GM19455 (cell line): ENCODE measurements around the gene DENND2A.
"Not testable (repeated sequence)": the region's sequence is repeated elsewhere in the genome, so short reads cannot be mapped to it uniquely, and the experiment has no call there.

Experiments
- ATAC-seq: cut with Tn5 transposase; IDR thresholded peaks from one replicate; pipeline ENCODE4 v1.9.1; 2021; ENCODE audit not compliant: unreplicated experiment

Gene DENND2A

DNA sequence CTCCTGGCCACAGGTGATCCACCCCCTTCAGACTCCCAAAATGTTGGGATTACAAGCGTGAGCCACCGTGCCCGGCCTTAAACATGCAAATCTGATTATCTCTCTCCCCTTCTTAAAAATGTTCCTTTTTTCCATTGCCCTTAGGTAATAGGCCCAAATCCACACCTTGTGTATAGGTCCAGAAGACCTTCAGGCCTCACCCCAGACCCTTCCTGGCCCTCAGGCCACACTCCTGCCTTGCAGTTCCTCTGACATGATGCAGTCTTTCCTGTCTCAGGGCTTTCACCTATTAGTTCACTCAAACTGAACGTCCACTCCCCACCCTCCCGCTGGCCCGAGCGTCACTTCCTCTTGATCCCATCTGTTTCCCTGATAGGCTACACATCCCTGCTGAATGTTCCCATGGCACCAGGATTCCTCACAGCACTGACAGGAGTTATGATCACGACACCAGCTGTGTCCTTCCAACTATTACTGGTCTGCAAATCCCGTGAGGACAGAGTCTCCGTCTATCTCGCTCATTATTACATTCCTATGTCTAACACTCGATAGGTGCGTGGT, 46.4 kb downstream of the DENND2A start:
- ATAC-seq, result no peak

DNA sequence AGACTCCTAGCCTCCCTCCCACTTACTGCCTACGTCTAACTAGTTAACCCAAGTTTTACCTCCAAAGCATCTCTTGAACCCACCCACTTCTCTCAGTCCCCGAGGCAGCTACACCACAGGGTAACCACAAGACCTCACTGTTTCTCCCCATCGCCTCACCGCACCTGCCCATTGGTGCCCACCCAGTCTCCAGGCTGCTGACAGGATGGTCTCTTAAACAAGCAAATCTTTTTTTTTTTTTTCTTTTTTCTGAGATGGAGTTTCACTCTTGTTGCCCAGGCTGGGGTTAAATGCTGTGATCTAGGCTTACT, 47.0 kb downstream of the DENND2A start:
- no peak for ATAC-seq

DNA sequence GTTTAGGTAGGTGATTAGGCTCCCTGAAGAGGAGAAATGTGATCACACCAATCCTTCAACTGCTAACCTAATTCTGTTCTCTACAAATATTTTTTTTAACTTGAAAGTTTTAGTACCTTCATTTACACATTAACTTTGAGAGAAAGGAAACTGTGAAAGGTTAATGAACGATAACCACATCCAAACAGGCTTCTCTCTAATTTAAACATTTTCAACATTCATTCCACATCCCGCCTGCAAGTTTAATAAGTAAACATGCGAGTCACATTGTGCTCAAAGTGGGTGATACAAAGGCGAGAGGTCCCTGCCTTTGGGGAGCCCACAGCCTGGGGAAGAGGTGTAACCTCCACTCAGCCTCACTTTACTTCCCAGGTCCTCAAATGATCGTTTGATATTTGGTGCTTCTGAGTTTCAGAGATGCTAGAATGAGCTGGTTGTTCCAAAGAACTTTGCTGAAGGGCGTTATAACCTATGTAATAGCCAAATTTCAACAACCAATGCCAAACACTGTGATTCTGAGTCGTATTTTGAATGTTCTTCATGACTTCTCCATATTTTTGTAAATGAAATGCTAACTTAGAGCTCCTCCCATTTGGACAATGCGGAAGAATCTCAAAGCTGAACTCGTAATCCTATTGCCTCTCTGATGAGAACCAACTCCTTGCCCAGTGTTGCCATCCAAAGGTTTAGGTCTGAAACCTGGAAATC, 47.5 kb downstream of the DENND2A start:
- ATAC-seq, result no peak

DNA sequence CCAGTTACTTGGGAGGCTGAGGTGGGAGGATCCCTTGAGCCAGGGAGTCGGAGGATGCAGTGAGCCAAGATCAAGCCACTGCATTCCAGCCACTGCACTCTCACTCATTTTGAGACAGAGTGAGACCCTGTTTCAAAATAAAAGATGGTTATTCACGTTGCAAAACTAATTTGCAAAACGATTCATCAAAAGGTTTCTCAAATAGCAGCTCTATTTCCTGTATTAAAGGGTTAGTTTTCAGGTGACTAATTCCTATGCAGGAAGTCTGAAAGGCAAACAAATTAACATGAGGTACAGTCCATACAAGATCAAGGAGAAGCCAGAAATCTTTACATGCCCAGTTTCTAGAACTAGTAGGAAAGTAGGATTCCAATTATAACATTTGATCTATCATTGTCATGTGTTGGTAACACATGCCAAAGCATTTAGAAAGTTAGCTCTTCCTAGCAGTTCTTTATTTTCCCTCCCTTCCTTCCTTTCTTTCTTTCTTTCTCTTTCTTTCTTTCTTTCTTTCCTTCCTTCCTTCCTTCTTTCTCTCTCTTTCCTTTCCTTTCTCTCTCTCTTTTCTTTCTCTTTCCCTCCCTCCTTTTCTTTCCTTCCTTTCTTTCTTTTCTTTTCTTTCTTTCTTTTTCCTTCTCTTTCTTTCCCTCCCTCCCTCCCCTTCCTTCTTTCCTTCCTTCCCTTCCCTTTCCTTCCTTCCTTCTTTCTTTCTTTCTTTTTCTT, 49.3 kb downstream of the DENND2A start:
- no peak for ATAC-seq

DNA sequence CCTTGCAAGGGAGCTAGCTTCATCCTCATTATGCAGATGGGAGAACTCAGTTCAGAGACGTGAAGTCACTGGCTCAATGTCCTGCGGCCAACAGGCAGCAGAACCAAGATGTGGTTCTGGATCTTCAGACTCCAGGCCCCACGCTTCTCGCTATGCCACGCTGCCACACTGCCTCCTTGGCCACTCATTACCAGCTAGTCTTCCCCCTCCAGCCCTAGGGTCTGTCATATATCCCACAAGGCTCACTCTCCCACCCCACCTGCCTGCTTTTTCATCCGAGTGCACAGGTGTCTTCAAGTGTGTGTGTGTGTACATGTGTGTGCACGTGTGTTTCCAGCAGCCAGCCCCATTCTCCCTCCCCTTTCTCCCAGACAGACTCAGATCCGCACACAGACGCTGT, 53.4 kb downstream of the DENND2A start:
- ATAC-seq, result no peak

DNA sequence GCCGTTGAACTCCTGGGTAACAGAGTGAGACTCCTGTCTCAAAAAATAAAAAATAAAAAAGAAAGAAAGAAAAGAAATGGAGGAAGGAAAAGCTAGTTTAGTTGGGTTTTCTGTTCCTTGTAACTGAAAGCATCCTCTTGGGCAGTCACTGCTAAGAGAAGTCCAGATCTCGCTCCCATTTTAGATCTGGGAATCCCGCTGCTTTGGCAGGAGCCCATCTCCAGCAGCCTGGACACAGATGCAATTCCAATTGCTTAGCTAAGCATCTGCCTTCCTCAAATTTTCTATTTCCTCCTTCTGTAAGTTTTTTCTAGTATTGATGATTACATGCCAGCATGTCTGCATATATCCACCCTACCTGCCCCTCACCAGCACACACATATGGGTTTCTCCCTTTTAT, 54.1 kb downstream of the DENND2A start:
- no peak for ATAC-seq

DNA sequence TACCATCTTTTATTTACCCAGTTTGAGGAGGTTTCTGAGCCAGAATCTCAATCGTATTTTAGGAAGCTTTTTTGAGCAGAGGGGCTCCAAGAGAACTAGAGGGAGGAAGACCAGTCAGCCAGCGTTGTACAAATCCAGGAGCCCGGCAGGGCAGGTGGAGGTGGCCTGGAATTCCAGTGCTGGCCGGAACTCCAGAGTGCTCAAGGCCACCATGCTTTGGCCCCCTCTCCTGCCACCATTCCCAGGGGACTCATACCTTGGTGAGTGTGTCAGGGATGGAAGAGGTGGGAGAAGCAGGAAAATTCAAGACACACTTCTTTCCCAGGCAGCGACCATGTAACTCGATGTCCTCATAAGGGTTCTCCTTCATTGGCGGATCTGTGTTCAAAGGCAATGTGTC, 55.3 kb downstream of the DENND2A start:
- ATAC-seq, result no peak

DNA sequence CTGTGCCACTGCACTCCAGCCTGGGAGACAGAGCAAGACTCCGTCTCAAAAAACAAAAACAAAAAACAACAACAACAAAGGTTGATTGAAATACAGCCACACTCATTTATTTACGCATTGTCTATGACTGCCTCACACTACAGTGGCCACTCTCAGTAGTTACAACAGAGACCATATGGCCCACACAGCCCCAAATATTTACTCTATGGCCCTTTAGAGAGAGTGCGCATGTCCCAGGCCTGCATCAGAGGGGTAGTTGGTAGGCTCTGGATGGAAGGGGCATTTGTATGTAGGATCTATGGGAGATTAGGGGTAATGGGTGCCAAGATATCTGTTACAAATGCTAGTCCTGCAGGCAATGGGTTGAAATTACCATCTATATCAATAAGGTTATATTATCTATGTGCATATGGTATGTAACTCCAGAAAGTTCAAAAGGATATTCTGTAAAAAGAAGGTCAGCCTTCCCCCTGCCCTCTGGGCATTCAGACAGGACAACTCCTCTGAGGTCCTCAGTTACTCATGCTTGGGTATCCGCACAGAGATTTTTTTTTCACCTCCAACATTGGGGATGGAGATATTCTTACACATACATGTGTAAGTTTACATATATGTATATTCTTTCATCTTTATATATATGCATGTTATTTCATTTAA, 56.3 kb downstream of the DENND2A start:
- ATAC-seq, result no peak

DNA sequence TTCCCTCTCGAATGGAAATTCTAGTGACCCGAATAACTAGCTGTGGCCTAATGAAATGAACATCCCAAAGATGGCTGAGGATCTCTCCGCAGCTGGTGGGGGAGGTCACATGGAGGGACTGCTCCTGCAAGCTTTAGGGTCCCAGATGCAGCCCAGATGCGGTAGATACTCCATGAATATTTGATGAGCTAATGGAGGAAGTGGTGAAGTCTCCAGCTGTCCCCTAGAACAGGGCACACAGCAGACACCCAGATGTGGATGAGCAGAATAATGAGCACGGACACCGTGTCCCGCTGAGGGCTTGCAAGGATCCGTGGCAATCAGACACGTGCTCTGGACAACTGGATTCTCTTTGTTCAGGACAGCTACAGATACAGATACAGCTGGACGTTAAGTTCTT, 59.2 kb downstream of the DENND2A start:
- ATAC-seq, result no peak

DNA sequence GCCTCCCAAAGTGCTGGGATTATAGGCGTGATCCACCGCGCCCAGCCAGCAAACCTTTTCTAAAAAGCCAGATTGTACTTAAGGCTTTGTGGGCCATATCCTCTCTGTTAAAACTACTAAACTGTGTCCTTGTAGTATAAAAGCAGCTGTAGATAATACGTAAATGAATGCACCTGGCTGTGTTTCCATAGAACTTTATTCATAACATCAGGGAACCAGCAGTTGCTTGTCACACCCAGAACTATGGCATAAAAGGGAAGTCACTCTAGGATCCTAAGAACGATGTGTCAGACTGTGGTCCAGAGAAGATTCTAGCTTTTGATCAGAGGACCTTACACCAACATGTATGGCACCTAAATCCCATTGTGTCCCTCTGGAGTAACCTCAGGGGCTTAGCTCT, 63.0 kb downstream of the DENND2A start:
- ATAC-seq, result no peak

DNA sequence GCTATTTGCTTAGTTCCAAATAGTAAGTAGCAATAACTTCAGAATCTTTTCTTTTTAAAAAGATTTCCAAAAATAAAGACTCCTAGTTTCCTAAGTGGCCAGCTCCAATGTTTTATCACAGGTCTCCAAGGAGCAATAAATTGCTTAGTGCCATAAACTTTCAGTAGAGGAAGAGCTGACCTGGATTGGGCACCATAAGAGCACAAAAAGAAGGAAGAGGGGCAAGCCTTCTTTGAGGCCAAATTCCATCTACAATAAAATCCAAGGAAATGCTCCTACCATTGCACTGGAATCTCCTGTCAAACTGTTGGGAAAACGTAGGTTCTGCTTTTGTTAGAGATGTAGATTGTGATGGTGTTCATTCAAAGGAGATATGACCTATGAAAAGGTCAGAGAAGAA, 64.0 kb downstream of the DENND2A start:
- ATAC-seq, result no peak

DNA sequence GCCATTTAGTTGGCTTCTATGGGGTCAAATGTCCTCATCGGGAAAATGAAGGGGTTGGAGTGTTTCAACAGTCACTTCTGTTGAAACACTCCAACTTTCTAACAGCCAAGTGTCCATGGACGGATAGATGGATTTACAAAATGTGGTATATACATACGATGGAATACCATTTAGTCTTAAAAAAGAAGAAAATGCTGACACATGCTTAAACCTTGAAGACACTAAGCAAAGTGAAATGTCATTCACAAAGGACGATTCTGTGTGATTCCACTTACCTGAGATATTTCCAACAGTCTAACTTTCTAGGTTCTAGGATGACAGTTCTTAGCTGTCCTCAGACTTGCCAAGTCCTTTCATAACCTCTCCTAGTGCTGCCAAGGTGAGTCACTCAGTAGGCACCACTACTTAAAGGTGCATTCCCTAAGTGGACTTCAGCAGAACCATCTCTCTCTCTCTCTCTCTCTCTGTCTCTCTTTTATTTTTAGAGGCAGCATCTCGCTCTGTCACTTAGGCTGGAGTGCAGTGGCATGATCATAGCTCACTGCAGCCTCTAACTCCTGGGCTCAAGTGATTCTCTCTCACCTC, 69.0 kb downstream of the DENND2A start:
- no peak for ATAC-seq

DNA sequence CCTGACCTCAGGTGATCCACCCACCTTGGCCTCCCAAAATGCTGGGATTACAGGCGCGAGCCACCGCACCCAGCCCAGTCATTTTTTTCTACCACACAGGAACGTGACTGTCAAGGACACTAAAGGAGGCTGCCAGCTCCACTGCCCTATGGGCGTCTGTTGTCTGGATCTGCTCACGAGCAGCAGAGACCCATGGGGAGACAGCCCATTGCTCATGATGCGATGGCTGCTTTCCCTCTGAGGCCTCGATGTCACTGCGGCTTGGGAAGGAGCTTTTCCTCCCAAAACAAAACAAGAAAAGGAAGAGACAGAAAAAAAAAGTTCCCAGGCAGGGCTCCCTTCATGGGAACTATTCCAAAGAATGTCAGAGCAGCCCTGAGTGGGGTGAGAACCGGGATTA, 70.5 kb downstream of the DENND2A start:
- ATAC-seq, result no peak

DNA sequence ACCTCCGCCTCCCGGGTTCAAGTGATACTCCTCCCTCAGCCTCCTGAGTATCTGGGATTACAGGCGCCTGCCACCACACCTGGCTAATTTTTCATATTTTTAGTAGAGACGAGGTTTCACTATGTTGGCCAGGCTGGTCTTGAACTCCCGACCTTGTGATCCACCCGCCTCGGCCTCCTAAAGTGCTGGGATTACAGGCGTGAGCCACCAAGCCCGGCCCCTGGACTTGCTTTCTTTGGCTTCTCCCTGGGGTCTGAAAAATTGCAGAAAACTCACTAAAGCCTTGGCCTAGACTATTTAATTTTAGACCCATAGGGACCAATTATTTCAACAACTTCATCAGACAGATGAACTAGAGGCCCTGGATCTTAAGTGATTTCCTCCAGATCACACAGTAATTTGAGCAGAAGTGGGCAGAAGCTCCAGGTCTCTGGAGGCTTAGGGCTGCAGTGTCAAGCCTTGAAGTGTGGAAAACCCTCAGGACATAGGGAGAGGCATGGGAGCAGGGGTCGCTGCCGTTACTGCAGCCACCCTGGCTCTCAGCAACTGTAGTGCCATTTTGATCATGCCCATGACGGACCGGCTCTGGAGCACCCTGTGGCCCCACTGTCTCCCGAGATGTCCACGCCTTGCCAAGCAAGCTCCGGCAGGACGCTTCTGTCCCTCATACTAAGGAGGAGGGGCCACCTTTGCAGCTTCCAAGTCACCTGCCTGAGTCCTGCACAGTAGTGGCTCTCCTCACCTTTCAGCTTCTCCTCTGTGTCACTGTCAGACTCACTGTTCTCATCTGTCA, 72.4 kb downstream of the DENND2A start:
- no peak for ATAC-seq

DNA sequence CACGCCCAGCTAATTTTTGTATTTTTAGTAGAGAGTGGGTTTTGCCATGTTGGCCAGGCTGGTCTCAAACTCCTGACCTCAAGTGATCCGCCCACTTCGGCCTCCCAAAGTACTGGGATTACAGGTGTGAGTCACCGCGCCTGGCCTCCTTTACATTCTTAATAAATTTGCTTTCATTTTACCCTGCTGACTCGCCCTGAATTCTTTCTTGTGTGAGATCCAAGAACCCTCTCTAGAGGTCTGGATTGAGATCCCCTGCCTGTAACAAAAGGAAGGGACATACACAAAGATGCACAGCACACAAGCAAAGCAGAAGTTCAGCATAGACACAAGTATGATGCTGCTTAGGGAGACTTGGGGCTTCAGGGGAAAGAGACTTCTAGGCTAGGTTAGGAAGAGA, 74.4 kb downstream of the DENND2A start:
- ATAC-seq, result not testable (repeated sequence)

DNA sequence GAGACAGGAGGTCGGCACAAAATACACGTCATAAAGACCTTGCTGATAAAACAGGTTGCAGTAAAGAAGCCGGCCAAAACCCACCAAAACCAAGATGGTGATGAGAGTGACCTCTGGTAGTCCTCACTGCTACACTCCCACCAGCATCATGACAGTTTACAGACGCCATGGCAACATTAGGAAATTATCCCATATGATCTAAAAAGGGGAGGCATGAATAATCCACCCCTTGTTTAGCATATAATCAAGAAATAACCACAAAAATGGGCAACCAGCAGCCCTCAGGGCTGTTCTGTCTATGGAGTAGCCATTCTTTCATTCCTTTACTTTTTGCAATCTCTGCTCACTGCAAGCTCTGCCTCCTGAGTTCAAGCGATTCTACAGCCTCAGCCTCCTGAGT, 74.9 kb downstream of the DENND2A start:
- not testable (repeated sequence) for ATAC-seq

DNA sequence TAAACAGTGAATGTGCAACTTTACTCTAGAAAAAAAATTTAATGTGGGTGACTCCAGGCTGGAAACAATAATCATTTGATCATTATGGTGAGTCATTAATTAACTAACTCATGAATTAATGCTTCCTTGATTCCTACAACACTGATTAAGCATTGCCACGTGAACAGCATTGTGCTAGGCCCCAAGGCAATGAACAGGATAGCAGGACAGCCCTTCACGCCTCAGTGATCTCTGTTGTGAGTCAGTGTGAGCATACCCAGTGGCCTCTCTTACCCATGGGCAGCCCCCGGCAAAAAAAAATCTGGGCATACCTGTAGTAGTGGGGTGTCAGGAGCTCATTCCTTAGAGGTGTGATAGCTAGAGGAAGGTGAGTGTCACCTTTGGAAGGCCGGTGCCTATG, 76.0 kb downstream of the DENND2A start:
- no peak for ATAC-seq

DNA sequence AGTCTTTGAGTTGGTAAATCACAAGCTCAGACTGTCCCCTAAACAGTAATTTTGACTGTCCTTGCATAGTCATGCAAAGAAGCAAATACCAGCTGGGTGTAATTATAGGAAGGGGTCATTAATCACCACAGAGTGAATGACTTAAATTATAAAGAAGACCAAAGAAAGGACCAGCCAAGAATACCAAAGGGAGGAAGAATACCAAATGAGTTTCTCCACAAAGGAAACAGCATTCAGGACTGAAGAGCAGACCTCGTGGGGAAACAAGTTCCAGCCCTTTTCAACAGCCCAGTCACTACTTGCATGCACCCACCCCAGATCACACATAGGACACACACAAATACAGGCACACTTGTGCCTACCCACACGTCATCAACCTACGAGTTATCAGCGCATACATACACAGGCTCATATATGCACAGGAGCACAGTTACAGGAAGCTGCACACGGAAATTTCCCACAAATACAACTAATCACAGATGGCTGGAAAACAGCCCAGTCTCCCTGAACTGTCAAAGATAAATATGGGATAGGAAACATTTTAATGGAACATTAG, 77.6 kb downstream of the DENND2A start:
- no peak for ATAC-seq

DNA sequence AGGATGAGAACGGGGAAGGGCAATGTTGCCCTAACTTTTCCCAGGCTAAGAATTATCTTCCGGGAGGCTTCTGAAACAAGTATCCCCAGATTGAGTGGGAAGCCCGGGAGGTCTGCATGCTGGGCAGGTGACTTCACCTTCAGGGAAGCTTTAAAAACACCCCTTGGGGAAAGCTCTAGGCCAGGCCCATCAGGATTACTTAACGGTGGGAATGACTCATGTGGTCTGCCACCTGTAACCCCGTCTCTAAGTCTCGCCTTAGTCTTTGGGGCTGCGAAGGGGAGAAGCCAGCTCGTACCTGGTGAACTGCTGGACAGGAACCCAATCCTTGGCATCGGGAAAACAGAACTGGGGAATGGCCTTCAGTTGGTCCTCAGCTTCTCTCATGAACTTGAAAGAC, 81.2 kb downstream of the DENND2A start:
- no peak for ATAC-seq

DNA sequence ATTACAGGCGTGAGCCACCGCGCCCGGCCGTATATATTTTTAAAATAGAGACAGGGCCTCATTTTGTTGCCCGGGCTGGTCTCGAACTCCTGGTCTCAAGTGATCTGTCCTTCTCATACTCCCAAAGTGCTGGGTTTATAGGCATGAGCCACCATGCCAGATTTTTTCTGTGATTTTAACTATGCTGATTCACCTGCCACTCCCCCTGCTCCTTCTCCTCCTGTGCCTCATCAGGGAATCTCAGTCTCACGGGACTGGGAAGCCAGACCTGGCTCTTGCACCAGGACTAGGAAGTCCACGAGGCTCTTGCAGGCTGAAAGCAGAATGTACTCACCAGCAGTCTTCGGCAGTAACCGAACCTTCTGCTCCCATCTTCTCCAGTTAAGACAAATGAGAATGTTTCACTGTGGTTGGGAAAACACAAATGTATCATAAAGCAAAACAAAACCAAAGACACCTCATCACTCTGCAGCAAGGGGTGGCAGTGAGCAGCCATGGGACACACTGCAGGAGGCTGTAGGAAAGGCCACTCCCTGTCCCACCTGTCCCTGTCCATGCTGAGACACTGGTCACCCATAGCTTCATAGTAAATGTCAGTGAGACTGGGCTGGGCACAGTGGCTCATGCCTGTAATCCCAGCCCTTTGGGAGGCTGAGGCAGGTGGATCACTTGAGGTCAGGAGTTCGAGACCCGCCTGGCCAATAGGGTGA, 82.6 kb downstream of the DENND2A start:
- no peak for ATAC-seq
